Astrocyte of the spinal cord (primary cell): ENCODE data around the gene SLC10A7.

Experiments
- DNase-seq: peaks from one replicate; pipeline ENCODE4 v3.0.0; 2011; ENCODE audit warnings: low read depth, low spot score
- H3K4me3 ChIP-seq: 2 replicates; pipeline ENCODE4 v1.5.1; 2011; ENCODE audit warnings: low read depth, mild to moderate bottlenecking, low read length, moderate library complexity
- CTCF ChIP-seq: IDR thresholded peaks from 2 replicates; pipeline ENCODE4 v1.5.1; 2012; ENCODE audit warnings: low read depth, mild to moderate bottlenecking, low read length, inconsistent platforms
- in situ Hi-C: cut with HindIII; loops from 2 replicates; pipeline ENCODE4 v1.10.0; 2017; ENCODE audit warnings: low sequenced_read_pairs

The SLC10A7 gene

GRCh38 chr4:146285037-146285436, 236.7 kb downstream of the SLC10A7 start:
- in situ Hi-C loops, result no loop called here
- H3K4me3 ChIP-seq, result no peak overlapping the region
- TF ChIP-seq CTCF, result no peak
- DNase-seq, result no peak

GRCh38 chr4:146283758-146284651, 237.7 kb downstream of the SLC10A7 start:
- H3K4me3 ChIP-seq, result no peak overlapping the region
- DNase-seq, result no peak
- in situ Hi-C loops, result no loop called here
- no peak for TF ChIP-seq CTCF

- in situ Hi-C loops, result no loop called here
- no peak for TF ChIP-seq CTCF
- no peak overlapping the region for H3K4me3 ChIP-seq
- no peak for DNase-seq
These were observed 239.1 kb downstream of the SLC10A7 start for GRCh38 chr4:146282657-146283056.

- H3K4me3 ChIP-seq, result no peak overlapping the region
- in situ Hi-C loops, result no loop called here
- no peak for TF ChIP-seq CTCF
- no peak for DNase-seq
These were observed 242.8 kb downstream of the SLC10A7 start for GRCh38 chr4:146278986-146279385.

GRCh38 chr4:146275370-146275769, 246.4 kb downstream of the SLC10A7 start:
- no peak overlapping the region for H3K4me3 ChIP-seq
- no peak for DNase-seq
- in situ Hi-C loops, result no loop called here
- no peak for TF ChIP-seq CTCF

- in situ Hi-C loops, result no loop called here
- no peak for TF ChIP-seq CTCF
- no peak for DNase-seq
- no peak overlapping the region for H3K4me3 ChIP-seq
These were observed 247.0 kb downstream of the SLC10A7 start for GRCh38 chr4:146274774-146275173.
